ENCODE measurements around the gene USH2A. TPM values are rescaled to one million over a fixed set of nuclear protein-coding genes. Genes with fewer than 3 reads are reported as not detected.

Gene USH2A
- total RNA-seq, 1 donor from 2014 or later, result not detected

- H3K36me3 ChIP-seq (ENCODE audit: control insufficient read depth, insufficient read depth, low read length), result no peaks in the 10 kb centered on the region
- no peak overlapping the region for H3K4me3 ChIP-seq (ENCODE audit: low read depth, low read length)
- H3K27me3 ChIP-seq (ENCODE audit: control insufficient read depth, insufficient read depth, low read length), result no peaks in the 10 kb centered on the region
- no peak for DNase-seq (ENCODE audit: low read depth)
- peak; percentile 65 for TF ChIP-seq CTCF (IDR thresholded peaks at IDR 0.05; ENCODE audit: insufficient read depth, low read length, poor library complexity, severe bottlenecking)
Measured at GRCh38 chr1:216119600-216119999, 303.6 kb downstream of the USH2A start.

- H3K36me3 ChIP-seq (ENCODE audit: control insufficient read depth, insufficient read depth, low read length), result no peaks in the 10 kb centered on the region
- DNase-seq (ENCODE audit: low read depth), result no peak
- no peak overlapping the region for H3K4me3 ChIP-seq (ENCODE audit: low read depth, low read length)
- no peak for TF ChIP-seq CTCF (IDR thresholded peaks at IDR 0.05; ENCODE audit: insufficient read depth, low read length, poor library complexity, severe bottlenecking)
- no peaks in the 10 kb centered on the region for H3K27me3 ChIP-seq (ENCODE audit: control insufficient read depth, insufficient read depth, low read length)
Measured at GRCh38 chr1:216114180-216114579, 309.1 kb downstream of the USH2A start.

GRCh38 chr1:216113181-216113580 is 310.1 kb downstream of the USH2A start:
- H3K27me3 ChIP-seq (ENCODE audit: control insufficient read depth, insufficient read depth, low read length), result no peaks in the 10 kb centered on the region
- no peak for DNase-seq (ENCODE audit: low read depth)
- no peaks in the 10 kb centered on the region for H3K36me3 ChIP-seq (ENCODE audit: control insufficient read depth, insufficient read depth, low read length)
- no peak for TF ChIP-seq CTCF (IDR thresholded peaks at IDR 0.05; ENCODE audit: insufficient read depth, low read length, poor library complexity, severe bottlenecking)
- no peak overlapping the region for H3K4me3 ChIP-seq (ENCODE audit: low read depth, low read length)

GRCh38 chr1:216111842-216112241 is 311.4 kb downstream of the USH2A start:
- DNase-seq (ENCODE audit: low read depth), result no peak
- no peak overlapping the region for H3K4me3 ChIP-seq (ENCODE audit: low read depth, low read length)
- TF ChIP-seq CTCF (IDR thresholded peaks at IDR 0.05; ENCODE audit: insufficient read depth, low read length, poor library complexity, severe bottlenecking), result peak; percentile 12
- H3K27me3 ChIP-seq (ENCODE audit: control insufficient read depth, insufficient read depth, low read length), result no peaks in the 10 kb centered on the region
- no peaks in the 10 kb centered on the region for H3K36me3 ChIP-seq (ENCODE audit: control insufficient read depth, insufficient read depth, low read length)

DNA sequence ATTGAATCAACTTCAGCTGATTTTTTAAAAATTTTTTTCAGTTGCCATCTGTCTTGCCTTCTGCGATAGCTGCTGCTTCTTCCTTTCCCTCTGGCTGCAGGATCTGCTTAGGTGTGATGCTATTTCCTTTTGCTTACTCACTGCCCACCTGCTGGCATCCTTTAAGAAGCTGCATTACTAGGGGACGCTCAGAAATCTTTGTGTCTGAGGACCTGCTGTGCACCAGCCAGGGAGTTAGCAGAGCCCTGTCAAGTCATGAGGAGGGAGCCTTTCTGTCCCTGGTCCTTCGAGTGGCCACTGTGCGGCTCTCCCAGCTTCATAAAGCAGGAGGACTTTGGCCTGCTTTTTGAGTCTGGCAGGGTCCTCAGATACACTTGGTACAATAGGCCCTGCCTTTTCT is 327.8 kb downstream of the USH2A start:
- DNase-seq (ENCODE audit: low read depth), result no peak
- TF ChIP-seq CTCF (IDR thresholded peaks at IDR 0.05; ENCODE audit: insufficient read depth, low read length, poor library complexity, severe bottlenecking), result no peak
- H3K27me3 ChIP-seq (ENCODE audit: control insufficient read depth, insufficient read depth, low read length), result no peaks in the 10 kb centered on the region
- no peak overlapping the region for H3K4me3 ChIP-seq (ENCODE audit: low read depth, low read length)
- no peaks in the 10 kb centered on the region for H3K36me3 ChIP-seq (ENCODE audit: control insufficient read depth, insufficient read depth, low read length)

- no peak for DNase-seq (ENCODE audit: low read depth)
- Histone ChIP-seq H3K36me3 (ENCODE audit: control insufficient read depth, insufficient read depth, low read length) (no peaks in the 10 kb centered on the region), H3K4me3 (ENCODE audit: low read depth, low read length) (no peak overlapping the region), H3K27me3 (ENCODE audit: control insufficient read depth, insufficient read depth, low read length) (no peaks in the 10 kb centered on the region)
- no peak for TF ChIP-seq CTCF (IDR thresholded peaks at IDR 0.05; ENCODE audit: insufficient read depth, low read length, poor library complexity, severe bottlenecking)
Measured at GRCh38 chr1:216090556-216090955, 332.7 kb downstream of the USH2A start.
